ENCODE measurements around the gene LRRK1. TPM values are rescaled to one million over a fixed set of nuclear protein-coding genes. Genes with fewer than 3 reads are reported as not detected.

LRRK1 gene
- total and polyA plus RNA-seq, 2 of the 13 experiments (the other 11 are each of a cell fraction or from before 2014, with no cell fraction given) = 0.13 to 1.2 TPM

DNA sequence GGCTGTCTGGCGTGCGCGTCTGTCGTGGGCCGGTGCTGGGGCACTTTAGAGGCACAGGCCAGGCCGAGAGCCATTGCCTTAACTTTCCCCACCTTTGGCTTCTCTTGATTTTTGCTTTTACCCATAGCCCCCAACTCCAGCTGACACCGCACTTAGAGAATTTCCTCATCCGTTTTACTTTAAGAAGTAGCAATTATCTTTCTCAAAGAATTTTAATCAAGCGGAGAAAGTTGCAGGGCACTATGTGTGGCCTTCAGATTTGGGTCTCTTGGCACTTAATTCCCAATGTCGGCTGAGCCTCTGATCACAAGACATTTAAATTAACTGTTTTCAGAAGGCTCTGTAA is 38.3 kb upstream of the LRRK1 start:
- intact Hi-C loops (cut with micrococcal nuclease; ENCODE audit: unreplicated experiment) (no loop called here), in situ Hi-C loops (cut with HindIII; ENCODE audit: extremely low pct_ligation_motif_present, low pct_unique_long_range_greater_than_20kb) (no loop called here)
- Histone ChIP-seq H2AFZ (ENCODE audit: low read length) (no peak overlapping the region), H3K36me3 (replicated peaks in 1 of 2; ENCODE audit: control insufficient read depth in 1 of 2, insufficient read depth in 2 of 2, low read length in 2 of 2) (no peaks in the 10 kb centered on the region), H3K27me3 (ENCODE audit: control insufficient read depth in 1 of 2, insufficient read depth in 2 of 2, low read length in 2 of 2) (peaks cover 6 to 69% of the 10 kb centered on the region in 2 experiments), H3K4me3 (replicated peaks in 1 of 3; ENCODE audit: insufficient read depth in 1 of 3, low read depth in 2 of 3, low read length in 3 of 3) (no peak overlapping the region), H3K4me2 (ENCODE audit: low read depth, low read length) (no peak overlapping the region), H3K27ac (ENCODE audit: extremely low read length, insufficient read depth, low read length) (no peak overlapping the region), H3K9me3 (ENCODE audit: low read length) (no peaks in the 10 kb centered on the region), H3K9ac (ENCODE audit: insufficient read depth, low read depth, low read length) (no peak overlapping the region), H4K20me1 (ENCODE audit: insufficient read depth, low read length) (no peaks in the 10 kb centered on the region), H3K79me2 (ENCODE audit: insufficient read depth, low read length) (no peaks in the 10 kb centered on the region), H3K4me1 (ENCODE audit: insufficient read depth, low read length) (no peaks in the 10 kb centered on the region)
- ATAC-seq (no peak), DNase-seq (ENCODE audit: low spot score) (no peak), FAIRE-seq (no peak)
- ChIA-PET CTCF (ENCODE audit: low intra/inter-chr PET ratio, low total read pairs) (no interaction called here), POLR2A (no interaction called here)
- TF ChIP-seq TP53 (CRISPR knock-in tag; conservative IDR thresholded peaks at IDR 0.05) (no peak), JUNB (CRISPR knock-in tag; IDR thresholded peaks at IDR 0.05; ENCODE audit: borderline replicate concordance) (no peak), ZSCAN31 (CRISPR knock-in tag; IDR thresholded peaks at IDR 0.05; ENCODE audit: low read depth) (no peak), FOXC1 (CRISPR knock-in tag; IDR thresholded peaks at IDR 0.05; ENCODE audit: borderline replicate concordance) (no peak), ZNF749 (CRISPR knock-in tag; IDR thresholded peaks at IDR 0.05; ENCODE audit: borderline replicate concordance) (no peak), ZNF672 (CRISPR knock-in tag; IDR thresholded peaks at IDR 0.05) (no peak), ZNF3 (CRISPR knock-in tag; IDR thresholded peaks at IDR 0.05) (no peak), ZNF326 (CRISPR knock-in tag; IDR thresholded peaks at IDR 0.05; ENCODE audit: borderline replicate concordance) (no peak), ERF (CRISPR knock-in tag; IDR thresholded peaks at IDR 0.05) (no peak), CHD4 (IDR thresholded peaks at IDR 0.05; ENCODE audit: borderline replicate concordance, low read length) (no peak), MBNL3 (CRISPR knock-in tag; conservative IDR thresholded peaks at IDR 0.05) (no peak), GABPA (IDR thresholded peaks at IDR 0.05; ENCODE audit: low read depth, low read length) (no peak), GABPA (CRISPR knock-in tag; IDR thresholded peaks at IDR 0.05; ENCODE audit: low read depth) (no peak), NR2F1 (CRISPR knock-in tag; IDR thresholded peaks at IDR 0.05) (no peak), ETV6 (CRISPR knock-in tag; conservative IDR thresholded peaks at IDR 0.05) (no peak), ZNF264 (CRISPR knock-in tag; IDR thresholded peaks at IDR 0.05) (no peak), ZNF720 (CRISPR knock-in tag; IDR thresholded peaks at IDR 0.05) (no peak), ZKSCAN1 (IDR thresholded peaks at IDR 0.05; ENCODE audit: low read length) (no peak), JARID2 (CRISPR knock-in tag; IDR thresholded peaks at IDR 0.05; ENCODE audit: insufficient replicate concordance) (no peak), HNF4G (IDR thresholded peaks at IDR 0.05; ENCODE audit: borderline replicate concordance, low read depth, low read length) (no peak), HNF4G (CRISPR knock-in tag; IDR thresholded peaks at IDR 0.05; ENCODE audit: borderline replicate concordance, low read depth) (no peak)
- TF ChIP-seq, protein P1, sequence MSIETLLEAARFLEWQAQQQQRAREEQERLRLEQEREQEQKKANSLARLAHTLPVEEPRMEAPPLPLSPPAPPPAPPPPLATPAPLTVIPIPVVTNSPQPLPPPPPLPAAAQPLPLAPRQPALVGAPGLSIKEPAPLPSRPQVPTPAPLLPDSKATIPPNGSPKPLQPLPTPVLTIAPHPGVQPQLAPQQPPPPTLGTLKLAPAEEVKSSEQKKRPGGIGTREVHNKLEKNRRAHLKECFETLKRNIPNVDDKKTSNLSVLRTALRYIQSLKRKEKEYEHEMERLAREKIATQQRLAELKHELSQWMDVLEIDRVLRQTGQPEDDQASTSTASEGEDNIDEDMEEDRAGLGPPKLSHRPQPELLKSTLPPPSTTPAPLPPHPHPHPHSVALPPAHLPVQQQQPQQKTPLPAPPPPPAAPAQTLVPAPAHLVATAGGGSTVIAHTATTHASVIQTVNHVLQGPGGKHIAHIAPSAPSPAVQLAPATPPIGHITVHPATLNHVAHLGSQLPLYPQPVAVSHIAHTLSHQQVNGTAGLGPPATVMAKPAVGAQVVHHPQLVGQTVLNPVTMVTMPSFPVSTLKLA (IDR thresholded peaks at IDR 0.05) = no peak
- BruUV-seq (replicated peaks) = no TSS peak
- 55% methylated on average over 7 of the region's 10 CpGs for WGBS (ENCODE audit: low lambda C conversion rate)
